ENCODE results near the gene TBX20.

TBX20 gene

DNA sequence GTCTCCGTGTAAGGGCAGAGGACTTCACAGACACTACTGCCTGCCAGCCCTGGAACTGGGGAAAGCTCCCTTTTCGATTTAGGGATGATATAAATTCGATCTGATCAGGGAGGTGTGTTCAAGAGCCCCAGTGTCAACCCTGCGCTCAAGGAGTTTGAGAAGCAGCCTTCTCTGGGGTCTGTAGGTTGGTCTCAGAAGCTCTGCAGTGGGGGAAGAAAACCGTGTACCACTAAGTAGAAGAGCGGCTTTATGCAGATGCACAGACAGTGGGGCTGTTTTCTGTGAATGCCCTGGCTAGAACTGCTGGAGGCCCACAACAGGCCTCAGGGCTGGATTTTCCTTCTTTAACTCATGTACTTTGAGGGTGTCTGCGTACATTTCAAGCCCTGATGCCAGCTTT is 6.3 kb upstream of the TBX20 start:
- H3K4me1 Mint-ChIP-seq: no peaks in the 10 kb centered on the region
- DNase-seq (ENCODE audit: low spot score in 2 of 2): no peak
- H3K27ac Mint-ChIP-seq (ENCODE audit: low read depth): no peak overlapping the region
- peaks cover 93% of the 10 kb centered on the region for H3K27me3 Mint-ChIP-seq
- no peak overlapping the region for H3K4me3 Mint-ChIP-seq
- ATAC-seq (replicated peaks; ENCODE audit: extremely low read depth, poor library complexity, severe bottlenecking): no peak
- no peaks in the 10 kb centered on the region for H3K9me3 Mint-ChIP-seq
- H3K36me3 Mint-ChIP-seq (ENCODE audit: insufficient read depth): peaks cover 8% of the 10 kb centered on the region

DNA sequence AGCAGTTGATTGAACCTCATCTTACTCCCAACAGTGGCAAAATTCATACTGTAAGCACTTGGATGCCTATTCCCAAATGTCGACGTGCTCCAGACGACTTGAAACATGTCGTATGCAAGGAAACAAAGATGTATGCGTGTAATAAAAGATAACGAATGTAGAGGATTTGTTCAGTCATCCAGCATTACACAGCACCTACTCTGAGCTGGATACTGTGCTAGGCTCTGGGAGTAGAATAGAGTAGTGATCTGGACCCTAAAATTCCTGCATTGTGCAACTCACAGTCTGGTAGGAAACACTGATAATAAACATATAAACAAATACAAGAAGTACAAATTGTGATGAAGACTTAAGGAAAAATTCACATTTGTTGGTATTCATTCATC is 5.6 kb upstream of the TBX20 start:
- H3K27ac Mint-ChIP-seq (ENCODE audit: low read depth): no peak overlapping the region
- no peak for ATAC-seq (replicated peaks; ENCODE audit: extremely low read depth, poor library complexity, severe bottlenecking)

DNA sequence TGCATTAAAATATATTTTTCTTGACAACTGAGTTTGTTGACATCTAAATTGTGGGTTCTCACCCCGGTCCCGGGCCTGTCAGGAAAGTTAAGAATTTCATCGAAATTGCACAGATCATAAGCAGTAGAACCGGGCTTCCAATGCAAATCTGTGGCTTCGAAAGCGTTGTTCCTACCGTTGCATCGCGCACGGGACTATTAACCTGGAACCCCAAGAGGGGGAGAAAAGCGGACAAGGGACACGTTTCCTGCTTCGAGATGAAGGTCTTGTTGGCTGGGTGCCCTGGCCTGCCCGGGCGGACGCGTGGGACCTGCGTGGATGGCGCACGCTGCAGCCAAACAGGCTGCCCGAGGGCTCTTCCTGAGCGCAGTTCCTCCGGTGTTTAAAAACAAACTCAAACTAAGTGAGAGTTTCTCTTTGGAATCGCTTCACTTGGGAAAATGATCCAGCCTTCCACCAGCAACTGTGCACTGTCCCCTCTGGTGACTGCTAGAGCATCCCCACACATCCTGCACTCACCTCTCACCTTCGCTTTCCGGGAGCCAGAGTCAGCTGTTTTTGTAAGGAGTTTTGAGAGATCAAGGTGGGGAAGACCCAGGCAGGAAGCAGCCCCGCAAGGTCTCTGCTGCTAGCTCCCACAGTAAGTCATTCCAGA is 5.1 kb upstream of the TBX20 start:
- Mint-ChIP-seq H3K4me3 (no peak overlapping the region), H3K4me1 (no peaks in the 10 kb centered on the region), H3K36me3 (ENCODE audit: insufficient read depth) (peaks cover 10% of the 10 kb centered on the region), H3K27me3 (peaks cover 87% of the 10 kb centered on the region), H3K9me3 (no peaks in the 10 kb centered on the region), H3K27ac (ENCODE audit: low read depth) (peak overlapping the region; percentile 61)
- ATAC-seq (replicated peaks; ENCODE audit: extremely low read depth, poor library complexity, severe bottlenecking): no peak
- no peak for DNase-seq (ENCODE audit: low spot score in 2 of 2)

More for the DNA sequence above, 5.6 kb upstream of the TBX20 start:
- Mint-ChIP-seq H3K4me1 (no peaks in the 10 kb centered on the region), H3K4me3 (no peak overlapping the region), H3K9me3 (no peaks in the 10 kb centered on the region), H3K27me3 (peaks cover 92% of the 10 kb centered on the region), H3K36me3 (ENCODE audit: insufficient read depth) (peaks cover 10% of the 10 kb centered on the region)
- no peak for DNase-seq (ENCODE audit: low spot score in 2 of 2)

DNA sequence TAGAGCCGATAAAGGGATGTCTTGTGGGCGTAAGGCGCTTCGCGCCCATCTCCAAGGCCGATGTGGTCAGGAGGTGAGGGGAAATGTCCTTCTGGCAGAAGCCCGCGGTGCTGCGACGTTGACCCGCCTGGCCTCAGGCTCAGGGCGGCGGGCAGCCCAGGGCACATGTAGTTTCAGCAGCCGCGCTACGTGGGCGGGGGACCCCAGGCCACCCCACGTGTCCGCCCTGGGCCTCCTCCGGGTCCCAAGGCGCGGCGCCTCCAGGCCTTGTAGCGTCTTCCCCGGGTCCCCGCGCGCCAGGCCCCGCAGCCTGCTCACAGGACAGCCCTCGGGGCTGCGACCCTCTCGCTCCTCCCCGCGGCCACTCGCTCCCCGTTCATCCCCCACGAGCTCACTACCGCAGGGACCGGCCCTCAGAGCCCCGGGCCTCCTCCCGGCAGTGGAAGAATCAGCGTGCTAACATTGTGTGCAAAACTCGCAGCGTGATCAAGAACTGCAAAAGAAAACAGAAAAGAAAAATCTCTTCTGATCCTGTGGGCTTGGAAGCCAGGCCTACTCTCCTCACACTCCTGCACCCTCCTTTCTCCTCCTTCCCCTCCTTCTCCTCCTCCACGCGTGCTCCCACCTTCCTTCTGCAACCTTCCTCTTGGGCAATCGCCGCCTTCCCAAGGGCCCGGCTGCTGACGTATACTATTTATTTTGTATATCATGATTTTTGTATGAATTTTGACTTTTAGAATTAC is 4.4 kb upstream of the TBX20 start:
- ATAC-seq (replicated peaks; ENCODE audit: extremely low read depth, poor library complexity, severe bottlenecking) (no peak), DNase-seq (ENCODE audit: low spot score in 2 of 2) (no peak)
- H3K36me3 Mint-ChIP-seq (ENCODE audit: insufficient read depth): peaks cover 10% of the 10 kb centered on the region
- peaks cover 84% of the 10 kb centered on the region for H3K27me3 Mint-ChIP-seq
- no peak overlapping the region for H3K4me3 Mint-ChIP-seq
- H3K9me3 Mint-ChIP-seq: no peaks in the 10 kb centered on the region
- H3K4me1 Mint-ChIP-seq: no peaks in the 10 kb centered on the region
- peak overlapping the region; percentile 61 for H3K27ac Mint-ChIP-seq (ENCODE audit: low read depth)

DNA sequence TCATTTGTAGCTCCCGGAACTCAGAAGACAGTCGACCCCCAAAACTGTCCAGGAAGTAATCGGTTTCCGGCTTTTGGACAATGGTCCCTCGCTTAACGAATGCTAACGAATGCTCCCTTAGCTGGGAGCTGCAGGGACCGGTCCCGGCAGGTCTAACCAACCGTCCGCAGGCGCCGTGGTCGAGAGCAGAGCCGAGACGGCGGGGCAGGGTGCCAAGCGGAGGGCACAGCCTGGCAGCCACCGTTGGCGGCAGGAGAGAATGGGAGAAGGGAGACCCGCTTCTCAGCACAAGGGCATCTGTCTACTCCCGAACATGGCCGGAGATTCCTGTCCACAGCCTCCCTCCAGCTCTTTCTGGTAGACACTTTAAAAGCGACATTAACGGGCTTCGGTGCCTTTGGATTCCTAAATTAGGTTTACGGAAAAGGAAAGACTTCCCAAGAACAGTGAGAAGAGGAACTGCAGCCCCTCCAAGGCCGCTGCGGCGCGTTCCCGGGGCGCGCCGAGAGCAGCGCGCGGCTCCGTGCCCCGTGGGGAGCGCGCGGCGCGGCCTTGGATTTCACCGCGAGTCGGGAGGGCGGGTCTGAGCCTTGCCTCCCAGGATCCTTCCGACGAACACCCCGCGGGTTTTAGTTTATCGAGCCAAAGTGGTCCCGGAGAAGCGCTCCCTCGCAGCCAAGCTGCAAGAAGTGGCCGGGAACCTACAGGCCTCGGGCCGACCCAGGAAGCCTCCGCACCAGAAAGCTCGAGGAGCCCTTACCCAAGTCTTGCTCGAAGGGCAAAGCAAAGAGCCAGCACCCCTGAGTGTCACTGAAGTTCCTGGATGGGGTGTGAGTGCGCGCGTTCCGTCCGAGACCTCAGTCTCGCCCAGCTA is 3.6 kb upstream of the TBX20 start:
- Mint-ChIP-seq H3K4me1 (no peaks in the 10 kb centered on the region), H3K27ac (ENCODE audit: low read depth) (no peak overlapping the region), H3K27me3 (peaks cover 84% of the 10 kb centered on the region), H3K36me3 (ENCODE audit: insufficient read depth) (peaks cover 12% of the 10 kb centered on the region), H3K9me3 (no peaks in the 10 kb centered on the region), H3K4me3 (no peak overlapping the region)
- DNase-seq (ENCODE audit: low spot score in 2 of 2) (no peak), ATAC-seq (replicated peaks; ENCODE audit: extremely low read depth, poor library complexity, severe bottlenecking) (no peak)

DNA sequence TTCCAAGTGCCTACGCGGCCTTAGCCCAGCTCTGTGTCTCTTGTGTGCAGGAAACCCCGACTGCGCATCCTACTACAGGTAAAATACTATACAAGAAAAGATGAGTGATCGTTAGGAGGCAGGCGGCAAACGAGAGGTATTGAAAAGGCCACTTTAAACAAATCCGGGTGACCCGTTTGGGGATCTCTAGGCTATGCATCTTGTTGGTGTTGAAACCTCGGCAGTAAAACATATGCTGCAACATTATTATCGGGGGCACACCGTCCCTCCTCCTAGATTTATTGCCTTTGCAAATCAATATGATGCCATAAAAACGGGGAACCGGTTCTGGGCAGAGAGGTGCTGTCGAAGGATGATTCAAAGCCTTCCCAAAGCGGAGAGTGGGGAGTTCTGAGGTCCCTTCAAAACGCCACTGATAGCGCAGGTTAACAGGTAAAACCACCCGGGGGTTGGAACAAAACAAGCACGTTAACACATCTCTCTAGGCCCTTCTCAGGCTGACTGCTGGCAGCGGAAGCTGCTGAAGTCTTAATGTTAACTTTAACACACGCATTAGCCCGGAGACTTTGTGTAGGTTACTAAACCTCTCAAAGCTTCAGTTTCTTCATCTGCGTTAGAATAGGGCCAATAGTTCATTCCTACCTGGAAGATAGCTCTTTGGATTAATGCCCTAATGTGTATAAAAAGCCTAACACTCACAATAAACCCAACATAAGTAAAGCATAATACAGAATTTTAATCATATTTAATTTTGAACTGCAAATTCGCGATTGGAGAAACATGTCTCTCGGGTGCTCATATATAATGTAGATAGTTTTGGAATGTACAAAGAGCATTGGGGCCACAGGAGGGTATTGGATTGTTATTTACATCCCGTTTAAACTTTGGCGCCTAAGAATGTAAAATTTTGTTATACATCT is 2.6 kb upstream of the TBX20 start:
- H3K4me3 Mint-ChIP-seq: no peak overlapping the region
- no peak overlapping the region for H3K27ac Mint-ChIP-seq (ENCODE audit: low read depth)
- H3K9me3 Mint-ChIP-seq: no peaks in the 10 kb centered on the region
- H3K36me3 Mint-ChIP-seq (ENCODE audit: insufficient read depth): peaks cover 12% of the 10 kb centered on the region
- H3K4me1 Mint-ChIP-seq: no peaks in the 10 kb centered on the region
- H3K27me3 Mint-ChIP-seq: peaks cover 88% of the 10 kb centered on the region
- no peak for DNase-seq (ENCODE audit: low spot score in 2 of 2)
- no peak for ATAC-seq (replicated peaks; ENCODE audit: extremely low read depth, poor library complexity, severe bottlenecking)

DNA sequence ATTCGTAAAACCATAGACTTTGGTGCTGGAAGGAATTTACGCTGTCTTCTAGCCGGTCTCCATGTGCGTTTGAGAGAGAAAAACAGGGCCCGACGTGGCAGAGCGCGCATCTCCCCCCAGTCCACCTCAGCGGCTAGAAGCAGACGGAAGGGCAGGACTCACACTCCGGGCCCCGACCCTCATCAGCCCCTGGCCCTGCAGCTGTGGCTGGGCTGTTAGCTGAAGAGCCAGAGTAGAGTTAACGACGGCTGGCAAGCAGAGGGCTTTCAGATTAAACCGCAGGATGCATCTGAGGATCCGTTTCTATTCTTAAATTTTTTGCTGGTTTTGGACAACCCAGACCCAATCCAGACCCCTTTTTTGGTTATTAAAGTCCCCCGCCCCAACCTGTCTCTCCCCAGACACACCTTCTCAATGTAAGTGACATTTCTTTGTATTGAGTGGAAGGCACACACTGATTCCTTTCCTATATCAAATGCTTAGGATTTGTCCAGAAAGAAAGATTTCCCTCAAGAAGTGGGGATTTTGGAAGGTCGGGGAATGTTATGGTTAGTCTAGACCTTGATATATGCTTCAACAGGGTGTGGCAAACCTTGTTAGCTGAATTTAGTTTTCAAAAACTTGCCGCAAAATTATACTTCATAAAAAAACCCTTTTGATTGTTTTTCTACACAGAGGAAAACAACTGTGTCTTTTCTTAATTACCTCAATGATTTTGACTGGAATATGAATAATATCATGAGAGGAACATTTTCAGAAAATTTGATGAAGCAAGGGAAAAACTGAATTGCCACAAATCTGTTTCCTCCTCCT is 1.7 kb upstream of the TBX20 start:
- DNase-seq (ENCODE audit: low spot score in 2 of 2) (no peak), ATAC-seq (replicated peaks; ENCODE audit: extremely low read depth, poor library complexity, severe bottlenecking) (no peak)
- Mint-ChIP-seq H3K27me3 (peaks cover 88% of the 10 kb centered on the region), H3K4me3 (no peak overlapping the region), H3K36me3 (ENCODE audit: insufficient read depth) (peaks cover 12% of the 10 kb centered on the region), H3K9me3 (no peaks in the 10 kb centered on the region), H3K27ac (ENCODE audit: low read depth) (no peak overlapping the region), H3K4me1 (no peaks in the 10 kb centered on the region)

DNA sequence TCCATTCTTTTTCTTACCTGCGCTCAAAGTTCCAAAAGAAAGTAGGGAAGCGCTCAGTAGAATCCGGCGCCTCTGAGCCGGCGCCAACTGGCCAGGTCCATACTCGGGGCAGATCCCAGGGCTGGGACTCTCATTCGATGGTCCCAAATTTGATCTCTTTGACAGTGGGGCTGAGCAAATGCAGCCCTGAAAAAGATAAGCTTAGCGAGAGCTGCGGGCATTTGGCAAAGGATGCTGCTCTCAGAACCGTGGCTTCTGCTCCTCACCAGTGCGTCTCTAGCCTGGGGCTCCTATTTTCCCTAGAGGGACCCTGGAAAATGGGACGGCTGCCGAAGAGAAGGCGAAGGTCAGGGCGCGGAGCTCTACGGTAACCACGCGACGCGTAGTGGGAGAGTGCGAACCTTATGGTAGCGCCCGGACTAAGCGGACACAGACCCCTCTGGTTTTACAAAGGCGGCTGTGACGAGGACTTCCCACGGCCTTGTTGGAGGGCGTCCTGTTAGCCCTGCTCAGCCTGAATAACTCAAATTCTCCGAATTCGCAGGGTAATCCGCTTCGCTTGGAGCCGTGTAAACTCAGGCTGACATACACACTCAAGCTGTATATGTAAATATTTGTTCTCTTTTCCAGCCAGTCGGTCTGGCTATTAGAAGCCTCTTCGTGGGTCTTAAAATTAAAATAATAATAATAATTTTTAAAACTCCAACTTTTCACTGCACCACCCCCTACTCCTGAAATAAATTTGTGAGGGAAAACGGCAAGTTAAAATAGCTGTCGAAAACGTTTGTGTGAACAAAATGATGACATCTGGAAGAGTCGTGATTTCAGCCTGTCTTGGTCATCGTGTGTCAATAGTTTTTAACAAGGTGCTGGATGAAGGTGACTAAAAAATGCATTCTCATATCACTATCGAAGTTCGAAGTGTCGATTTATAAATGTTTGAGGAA is 869 bp upstream of the TBX20 start:
- no peak overlapping the region for H3K4me3 Mint-ChIP-seq
- DNase-seq (ENCODE audit: low spot score in 2 of 2) (no peak), ATAC-seq (replicated peaks; ENCODE audit: extremely low read depth, poor library complexity, severe bottlenecking) (no peak)
- no peak overlapping the region for H3K27ac Mint-ChIP-seq (ENCODE audit: low read depth)
- H3K4me1 Mint-ChIP-seq: no peaks in the 10 kb centered on the region
- H3K9me3 Mint-ChIP-seq: no peaks in the 10 kb centered on the region
- H3K36me3 Mint-ChIP-seq (ENCODE audit: insufficient read depth): peaks cover 12% of the 10 kb centered on the region
- H3K27me3 Mint-ChIP-seq: peaks cover 88% of the 10 kb centered on the region

DNA sequence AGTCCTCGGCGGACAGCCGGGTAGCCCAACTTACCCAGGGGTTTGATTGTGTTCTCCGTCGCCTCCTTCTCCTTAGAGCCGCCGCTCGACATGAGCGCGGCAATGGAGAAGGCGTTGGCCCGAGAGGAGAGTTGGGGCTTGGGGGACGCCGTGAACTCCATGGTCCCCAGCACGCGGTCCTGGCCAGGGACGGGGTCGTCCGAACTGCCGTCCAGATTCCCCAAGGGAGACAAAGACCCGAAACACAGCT is 515 bp downstream of the TBX20 start:
- Mint-ChIP-seq H3K9me3 (no peaks in the 10 kb centered on the region), H3K4me3 (peak overlapping the region; percentile 48), H3K36me3 (ENCODE audit: insufficient read depth) (peaks cover 8% of the 10 kb centered on the region), H3K27me3 (peaks cover 88% of the 10 kb centered on the region), H3K27ac (ENCODE audit: low read depth) (no peak overlapping the region), H3K4me1 (no peaks in the 10 kb centered on the region)
- DNase-seq (ENCODE audit: low spot score in 2 of 2) (no peak), ATAC-seq (replicated peaks; ENCODE audit: extremely low read depth, poor library complexity, severe bottlenecking) (no peak)

DNA sequence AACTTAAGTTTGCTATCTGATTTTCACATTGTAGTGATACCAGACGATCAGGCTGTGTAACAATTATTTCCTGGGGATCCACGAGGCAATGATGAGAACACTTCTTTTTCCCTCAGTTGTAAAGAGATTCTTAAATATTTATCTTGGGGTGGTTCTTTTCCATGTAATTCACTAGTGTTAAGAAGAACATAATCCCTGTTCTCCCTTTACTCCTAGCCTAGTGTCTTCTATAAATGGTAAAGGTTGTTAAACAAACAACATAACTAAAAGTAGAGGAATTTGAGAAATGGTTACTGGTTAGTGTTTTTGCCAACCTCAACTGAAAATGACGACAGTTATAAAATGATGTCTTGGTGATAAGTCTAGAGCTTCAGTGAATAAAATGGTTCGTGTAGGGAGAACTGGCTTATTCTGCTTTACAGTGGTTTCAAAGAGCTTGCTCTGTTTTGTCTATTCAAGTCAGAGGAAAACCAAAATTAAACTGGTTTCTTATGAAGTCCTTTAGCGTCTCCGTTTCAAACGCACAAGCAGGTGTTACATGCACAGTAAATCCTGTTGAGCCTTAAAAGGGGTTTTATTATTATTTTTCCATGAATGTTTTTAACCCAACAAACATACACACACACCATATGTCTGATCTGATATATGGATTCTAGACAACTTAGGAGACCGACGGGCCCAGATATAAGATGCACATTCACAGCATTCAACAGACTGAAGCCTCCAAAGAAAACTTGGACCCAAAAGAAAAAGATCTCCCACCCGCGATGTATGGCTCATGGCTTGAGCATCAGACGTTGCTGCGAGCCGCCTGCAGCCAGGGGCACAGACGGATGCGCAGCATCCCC is 1.1 kb downstream of the TBX20 start:
- no peak for DNase-seq (ENCODE audit: low spot score in 2 of 2)
- H3K4me1 Mint-ChIP-seq: no peaks in the 10 kb centered on the region
- no peak overlapping the region for H3K27ac Mint-ChIP-seq (ENCODE audit: low read depth)
- H3K9me3 Mint-ChIP-seq: no peaks in the 10 kb centered on the region
- peak overlapping the region; percentile 48 for H3K4me3 Mint-ChIP-seq
- no peak for ATAC-seq (replicated peaks; ENCODE audit: extremely low read depth, poor library complexity, severe bottlenecking)
- peaks cover 87% of the 10 kb centered on the region for H3K27me3 Mint-ChIP-seq
- H3K36me3 Mint-ChIP-seq (ENCODE audit: insufficient read depth): peaks cover 7% of the 10 kb centered on the region
